CD4-positive, alpha-beta memory T cell (primary cell): ENCODE measurements around the gene CD99. TPM values are rescaled to one million over a fixed set of nuclear protein-coding genes. Genes with fewer than 3 reads are reported as not detected.

Experiments used
- CTCF ChIA-PET: fragments of 350-600 bp; sonication (Branson Sonifier 250); formaldehyde crosslinking; loops from one replicate; lab custom pipeline; 2021; ENCODE audit warnings: inconsistent platforms; ENCODE audit not compliant: partially characterized antibody; lab: Charles Lee
- POLR2A ChIA-PET: fragments of 350-600 bp; sonication (Branson Sonifier 250); formaldehyde crosslinking; loops from one replicate; lab custom pipeline; 2021; ENCODE audit not compliant: partially characterized antibody; lab: Charles Lee
- DNase-seq, 5 donors: peaks; one replicate each; pipeline versions ENCODE4 v3.0.0 to v3.0.0-alpha.2; 2020 to 2022; ENCODE audit warnings: mixed read lengths in 1 of 5
- H3K27ac ChIP-seq: one replicate; pipeline ENCODE4 v1.7.0; 2013; ENCODE audit warnings: low read depth, low read length
- H3K27me3 ChIP-seq: 2 replicates; pipeline ENCODE4 v1.7.0; 2013; ENCODE audit warnings: mild to moderate bottlenecking, low read length, moderate library complexity; ENCODE audit not compliant: insufficient read depth
- H3K36me3 ChIP-seq: 2 replicates; pipeline ENCODE4 v1.7.0; 2013; ENCODE audit warnings: mild to moderate bottlenecking, low read length, moderate library complexity; ENCODE audit not compliant: insufficient read depth
- H3K4me1 ChIP-seq: 2 replicates; pipeline ENCODE4 v1.7.0; 2013; ENCODE audit warnings: mild to moderate bottlenecking, low read length, moderate library complexity; ENCODE audit not compliant: insufficient read depth
- H3K4me3 ChIP-seq, 2 donors: one replicate each; pipeline ENCODE4 v1.7.0; 2013; ENCODE audit warnings: low read length in 2 of 2, mild to moderate bottlenecking in 1 of 2
- H3K9me3 ChIP-seq, 2 donors: one replicate each; pipeline ENCODE4 v1.7.0; 2013; ENCODE audit warnings: low read length in 2 of 2, control low read depth in 1 of 2; ENCODE audit not compliant: control insufficient read depth in 1 of 2
- H3K27ac Mint-ChIP-seq, 7 donors: one replicate each; pipeline ENCODE4 v1.8.0; 2020 to 2021; ENCODE audit warnings: mixed read lengths in 7 of 7, mild to moderate bottlenecking in 6 of 7, inconsistent platforms in 3 of 7, moderate library complexity in 3 of 7
- H3K27me3 Mint-ChIP-seq, 2 donors: one replicate each; pipeline ENCODE4 v1.8.0; 2020 to 2021; ENCODE audit warnings: mixed read lengths in 2 of 2
- H3K36me3 Mint-ChIP-seq, 2 donors: one replicate each; pipeline ENCODE4 v1.8.0; 2020 to 2021; ENCODE audit warnings: mixed read lengths in 2 of 2, inconsistent platforms in 1 of 2, mild to moderate bottlenecking in 1 of 2
- H3K4me1 Mint-ChIP-seq, 4 donors: one replicate each; pipeline ENCODE4 v1.8.0; 2020 to 2021; ENCODE audit warnings: mixed read lengths in 4 of 4, mild to moderate bottlenecking in 1 of 4
- H3K4me3 Mint-ChIP-seq, 8 donors: one replicate each; pipeline ENCODE4 v1.8.0; 2020 to 2021; ENCODE audit warnings: mixed read lengths in 8 of 8, mild to moderate bottlenecking in 7 of 8, moderate library complexity in 6 of 8, inconsistent platforms in 3 of 8
- H3K9me3 Mint-ChIP-seq, 8 donors: one replicate each; pipeline ENCODE4 v1.8.0; 2020 to 2021; ENCODE audit warnings: mixed read lengths in 8 of 8, mild to moderate bottlenecking in 5 of 8, inconsistent platforms in 3 of 8, moderate library complexity in 1 of 8
- intact Hi-C: fragments of 100-400 bp; cut with micrococcal nuclease; formaldehyde crosslinking; loops from one replicate; pipeline ENCODE4 v1.15.1; 2023
- polyA plus RNA-seq, 2 donors: library from polyadenylated mRNA; unstranded; fragments of 300-500 nt; fragmentation: Illumina TruSeq; gene quantifications; one replicate each; pipeline ENCODE4 v1.2.3, GENCODE V29; 2021
- total RNA-seq, 2 experiments: library from RNA; stranded (reverse); gene quantifications; one replicate each; pipeline ENCODE4 v1.2.3, GENCODE V29; 2021

CD99 gene
- total and polyA plus RNA-seq, 4 experiments from 2014 or later = 283 to 400 (median 339) TPM

DNA sequence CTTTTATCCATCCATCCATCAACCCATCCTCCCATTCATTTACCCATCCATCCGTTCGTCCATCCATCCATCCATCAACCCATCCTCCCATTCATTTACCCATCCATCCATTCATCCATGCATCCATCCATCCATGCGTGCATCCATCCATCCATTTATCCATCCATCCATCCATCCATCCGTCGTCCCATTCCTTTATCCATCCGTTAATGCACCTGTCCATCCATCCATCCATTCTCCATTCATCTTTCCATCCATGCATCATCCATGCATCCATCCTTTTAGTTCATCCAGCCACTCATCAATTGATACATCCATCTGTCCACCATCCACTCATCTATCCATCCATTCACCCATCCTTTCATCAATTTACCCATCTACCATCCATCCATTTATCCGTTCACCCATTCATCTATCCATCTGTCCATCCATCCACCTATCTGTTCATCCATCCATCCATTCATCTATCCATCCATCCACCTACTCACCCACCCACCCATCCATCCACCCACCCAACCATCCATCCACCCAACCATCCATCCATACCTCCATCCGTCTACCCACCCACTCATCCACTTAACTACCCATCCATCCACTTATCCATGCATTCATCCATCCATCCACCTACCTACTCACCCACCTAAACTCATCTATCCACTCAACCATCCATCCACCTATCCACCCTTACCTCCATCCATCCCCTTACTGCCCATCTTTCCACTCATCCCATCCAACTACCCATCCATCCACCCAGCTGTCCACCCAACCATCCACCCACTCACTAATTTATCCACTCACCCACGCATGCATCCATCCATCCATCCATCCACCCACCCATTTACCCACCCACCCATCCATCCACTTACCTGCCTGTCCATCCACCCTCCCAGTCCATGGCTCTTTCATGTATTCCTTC, 9.6 kb downstream of the CD99 start:
- Histone ChIP-seq H3K4me3 (no peak overlapping the region), H3K27me3 (no peaks in the 10 kb centered on the region), H3K4me1 (peaks cover 99% of the 10 kb centered on the region), H3K9me3 (no peaks in the 10 kb centered on the region), H3K27ac (no peak overlapping the region), H3K36me3 (peaks cover 9% of the 10 kb centered on the region)
- intact Hi-C loops = no loop called here
- H3K27ac Mint-ChIP-seq = peak overlapping the region; percentile 33 to 93 (median 86)
- H3K36me3 Mint-ChIP-seq = peaks cover 26 to 63% of the 10 kb centered on the region in 2 donors
- H3K4me3 Mint-ChIP-seq = peak overlapping the region in 5 of 8 donors; percentile 5 to 76 (median 38)
- ChIA-PET CTCF (no interaction called here), POLR2A (no interaction called here)
- H3K9me3 Mint-ChIP-seq = peaks cover 0 to 6% (median 0%) of the 10 kb centered on the region in 8 donors
- no peak for DNase-seq
- H3K27me3 Mint-ChIP-seq = no peaks in the 10 kb centered on the region
- peaks cover 80 to 100% (median 90%) of the 10 kb centered on the region in 4 donors for H3K4me1 Mint-ChIP-seq

DNA sequence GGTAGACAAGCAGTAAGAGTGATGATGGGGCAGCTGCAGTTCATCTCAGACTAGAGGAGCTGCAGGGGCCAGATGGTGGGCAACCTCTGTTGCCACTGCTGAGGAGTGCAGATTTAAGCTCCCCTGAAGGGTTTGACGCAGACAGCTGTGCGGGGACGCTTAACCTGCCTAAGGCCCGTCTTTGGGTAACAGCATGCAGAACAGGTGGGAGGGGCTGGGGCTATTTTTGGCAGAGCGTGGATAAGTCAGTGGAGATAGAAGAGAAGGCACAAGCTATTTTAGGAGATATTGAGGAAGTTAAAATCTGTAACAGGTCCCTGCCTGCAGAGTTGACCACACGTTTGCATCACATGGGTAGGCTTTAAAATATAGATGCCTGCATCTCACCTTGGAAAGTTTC, 10.5 kb downstream of the CD99 start:
- no peak for DNase-seq
- peak overlapping the region in 7 of 8 donors; percentile 11 to 76 (median 39) for H3K4me3 Mint-ChIP-seq
- Histone ChIP-seq H3K4me3 (no peak overlapping the region), H3K4me1 (peaks cover 95% of the 10 kb centered on the region), H3K27ac (peak overlapping the region; percentile 16), H3K27me3 (no peaks in the 10 kb centered on the region), H3K36me3 (peaks cover 9% of the 10 kb centered on the region), H3K9me3 (no peaks in the 10 kb centered on the region)
- intact Hi-C loops = no loop called here
- ChIA-PET CTCF (no interaction called here), POLR2A (no interaction called here)
- H3K36me3 Mint-ChIP-seq = peaks cover 26 to 62% of the 10 kb centered on the region in 2 donors
- peaks cover 73 to 98% (median 85%) of the 10 kb centered on the region in 4 donors for H3K4me1 Mint-ChIP-seq
- peak overlapping the region in 6 of 7 donors; percentile 77 to 93 (median 85) for H3K27ac Mint-ChIP-seq
- H3K27me3 Mint-ChIP-seq = no peaks in the 10 kb centered on the region
- H3K9me3 Mint-ChIP-seq = peaks cover 0 to 6% (median 0%) of the 10 kb centered on the region in 8 donors

DNA sequence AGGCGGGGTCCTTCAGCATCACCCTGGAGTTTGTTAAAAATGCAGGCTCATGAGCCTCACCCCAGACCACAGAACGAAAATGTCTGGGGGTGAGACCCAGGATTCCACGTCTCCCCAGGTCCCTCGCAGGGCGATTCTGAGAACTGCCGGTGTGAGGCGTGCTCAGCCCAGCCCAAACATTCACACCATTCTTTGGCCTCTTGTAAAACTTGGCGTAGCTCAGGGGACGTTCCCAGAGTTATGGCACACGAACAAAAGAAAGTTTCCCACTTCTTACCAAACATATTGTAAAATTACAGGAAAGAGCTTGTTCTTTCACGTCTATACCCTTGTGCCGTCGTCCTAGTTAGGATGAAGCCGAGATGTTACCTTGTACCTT, 12.9 kb downstream of the CD99 start:
- H3K27me3 ChIP-seq = no peaks in the 10 kb centered on the region
- Mint-ChIP-seq H3K27ac (peak overlapping the region in 5 of 7 donors; percentile 66 to 93 (median 84)), H3K4me1 (peaks cover 71 to 98% (median 85%) of the 10 kb centered on the region in 4 donors), H3K9me3 (peaks cover 0 to 6% (median 0%) of the 10 kb centered on the region in 8 donors), H3K4me3 (peak overlapping the region; percentile 44 to 83 (median 68)), H3K27me3 (no peaks in the 10 kb centered on the region), H3K36me3 (peaks cover 26 to 56% of the 10 kb centered on the region in 2 donors)
- H3K9me3 ChIP-seq = no peaks in the 10 kb centered on the region
- DNase-seq = no peak
- ChIA-PET POLR2A (no interaction called here), CTCF (no interaction called here)
- no peak overlapping the region for H3K4me3 ChIP-seq
- intact Hi-C loops = no loop called here
- H3K36me3 ChIP-seq = peaks cover 9% of the 10 kb centered on the region
- H3K27ac ChIP-seq = peak overlapping the region; percentile 1
- H3K4me1 ChIP-seq = peaks cover 95% of the 10 kb centered on the region

DNA sequence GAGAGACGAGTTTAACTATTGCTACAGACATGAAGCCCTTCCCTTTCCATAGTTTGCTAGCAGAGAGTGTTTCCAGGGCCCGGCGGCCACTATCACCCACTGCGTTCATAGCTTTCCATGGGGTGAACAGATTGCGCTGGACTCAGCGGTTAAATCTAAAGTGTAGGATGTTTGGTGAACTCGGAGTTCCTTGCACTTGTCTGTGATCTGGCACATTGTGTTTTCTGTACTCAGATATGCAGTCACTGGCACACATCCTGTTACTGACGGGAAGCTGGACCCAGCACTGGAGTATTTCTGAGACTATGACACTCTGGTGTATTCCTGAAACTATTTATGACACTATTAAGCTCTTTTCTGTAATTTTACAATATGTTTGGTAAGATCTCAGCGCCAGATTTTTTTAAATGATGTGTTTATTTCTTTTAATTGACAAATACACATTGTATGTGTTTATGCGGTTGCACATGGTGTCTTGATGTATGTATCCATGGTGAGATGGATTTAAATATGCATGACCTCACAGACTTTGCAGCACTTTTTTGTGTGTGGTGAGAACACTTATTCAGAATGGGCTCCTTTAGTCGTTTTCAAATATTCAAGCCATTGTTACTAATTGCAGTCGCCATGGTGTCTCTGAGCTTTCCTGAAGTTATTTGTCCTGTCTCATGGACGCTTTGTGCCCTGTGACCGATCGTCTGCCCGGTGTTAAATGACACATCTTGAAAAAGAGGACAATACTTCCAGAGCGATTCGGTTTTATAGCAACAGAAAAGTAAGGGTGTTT, 14.1 kb downstream of the CD99 start:
- peaks cover 95% of the 10 kb centered on the region for H3K4me1 ChIP-seq
- DNase-seq = no peak

DNA sequence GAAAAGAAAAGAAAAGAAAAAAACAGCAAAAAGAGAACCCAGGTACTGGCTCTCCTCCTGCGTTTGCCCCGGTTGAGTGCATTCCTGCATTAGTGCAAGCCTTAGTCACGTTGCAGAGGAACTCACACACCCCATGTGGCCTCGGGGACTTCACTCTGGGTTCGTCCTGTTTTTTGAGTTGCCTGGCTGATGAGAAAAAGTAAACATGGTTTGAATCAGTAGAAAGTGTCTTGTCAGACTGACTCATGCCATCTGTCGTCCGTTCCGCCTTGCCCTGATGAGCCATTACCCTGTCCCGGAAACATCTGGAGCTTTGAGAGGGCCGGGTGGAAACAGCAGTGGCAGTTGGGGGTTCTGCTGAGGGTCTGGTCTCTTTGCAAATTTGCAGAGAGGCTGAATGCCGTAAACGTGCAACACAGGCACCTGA, 16.3 kb downstream of the CD99 start:
- Mint-ChIP-seq H3K27ac (peak overlapping the region; percentile 13 to 90 (median 85)), H3K36me3 (peaks cover 9 to 47% of the 10 kb centered on the region in 2 donors), H3K4me3 (peak overlapping the region in 7 of 8 donors; percentile 27 to 83 (median 61)), H3K9me3 (peaks cover 0 to 2% (median 0%) of the 10 kb centered on the region in 8 donors), H3K27me3 (no peaks in the 10 kb centered on the region), H3K4me1 (peaks cover 61 to 89% (median 77%) of the 10 kb centered on the region in 4 donors)
- no peak overlapping the region for H3K4me3 ChIP-seq
- H3K36me3 ChIP-seq = peaks cover under 1% of the 10 kb centered on the region
- H3K4me1 ChIP-seq = peaks cover 80% of the 10 kb centered on the region
- CTCF ChIA-PET = no interaction called here
- POLR2A ChIA-PET = no interaction called here
- intact Hi-C loops = loop anchor here (1.0 kb wide), 1 partner anchor 63 kb away; no protein-coding TSS in a partner anchor
- peak in 4 of 5 donors; percentile 22 to 82 (median 38) for DNase-seq
- no peaks in the 10 kb centered on the region for H3K9me3 ChIP-seq
- H3K27ac ChIP-seq = peak overlapping the region; percentile 29
- H3K27me3 ChIP-seq = no peaks in the 10 kb centered on the region

More for the DNA sequence above, 14.1 kb downstream of the CD99 start:
- H3K27ac Mint-ChIP-seq = peak overlapping the region in 5 of 7 donors; percentile 10 to 88 (median 37)
- peaks cover 19 to 52% of the 10 kb centered on the region in 2 donors for H3K36me3 Mint-ChIP-seq
- H3K27me3 Mint-ChIP-seq = no peaks in the 10 kb centered on the region
- H3K27ac ChIP-seq = no peak overlapping the region
- no peaks in the 10 kb centered on the region for H3K9me3 ChIP-seq
- H3K4me3 Mint-ChIP-seq = peak overlapping the region in 6 of 8 donors; percentile 0 to 62 (median 21)
- ChIA-PET CTCF (no interaction called here), POLR2A (no interaction called here)
- intact Hi-C loops = no loop called here
- H3K9me3 Mint-ChIP-seq = peaks cover 0 to 4% (median 0%) of the 10 kb centered on the region in 8 donors
- peaks cover 8% of the 10 kb centered on the region for H3K36me3 ChIP-seq
- H3K4me1 Mint-ChIP-seq = peaks cover 76 to 98% (median 87%) of the 10 kb centered on the region in 4 donors
- no peak overlapping the region for H3K4me3 ChIP-seq
- no peaks in the 10 kb centered on the region for H3K27me3 ChIP-seq

DNA sequence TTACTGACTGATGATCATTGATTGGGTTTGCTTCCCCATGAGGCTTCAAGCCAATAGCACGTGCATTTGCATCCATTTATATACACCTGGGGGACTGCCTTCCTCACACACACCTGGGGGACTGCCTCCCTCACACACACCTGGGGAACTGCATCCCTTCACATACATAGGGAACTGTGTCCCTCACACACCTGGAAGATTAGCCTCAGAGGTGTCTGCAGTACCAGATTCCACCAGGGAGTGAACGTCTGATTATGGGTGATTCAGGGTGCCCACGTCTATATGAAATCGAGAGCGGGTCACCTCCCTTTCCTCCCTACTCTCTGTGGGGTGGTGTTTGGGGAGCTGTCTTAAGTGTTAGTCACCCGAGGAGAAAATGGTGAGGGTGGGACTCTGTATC, 16.9 kb downstream of the CD99 start:
- Mint-ChIP-seq H3K4me3 (peak overlapping the region in 4 of 8 donors; percentile 35 to 83 (median 56)), H3K9me3 (peaks cover 0 to 2% (median 0%) of the 10 kb centered on the region in 8 donors), H3K4me1 (peaks cover 57 to 82% (median 72%) of the 10 kb centered on the region in 4 donors), H3K36me3 (peaks cover 8 to 42% of the 10 kb centered on the region in 2 donors), H3K27ac (peak overlapping the region; percentile 71 to 90 (median 85)), H3K27me3 (no peaks in the 10 kb centered on the region)
- H3K4me3 ChIP-seq = no peak overlapping the region
- ChIA-PET POLR2A (no interaction called here), CTCF (no interaction called here)
- H3K9me3 ChIP-seq = no peaks in the 10 kb centered on the region
- H3K36me3 ChIP-seq = peaks cover 8% of the 10 kb centered on the region
- peak overlapping the region; percentile 29 for H3K27ac ChIP-seq
- intact Hi-C loops = no loop called here
- no peak for DNase-seq
- H3K27me3 ChIP-seq = no peaks in the 10 kb centered on the region
- H3K4me1 ChIP-seq = peaks cover 80% of the 10 kb centered on the region
